GM19397 (cell line): Measurements from ENCODE around the gene SZRD1.

Experiments
- ATAC-seq: cut with Tn5 transposase; IDR thresholded peaks from one replicate; pipeline ENCODE4 v1.9.1; 2021; ENCODE audit warnings: mild to moderate bottlenecking, moderate library complexity; ENCODE audit not compliant: unreplicated experiment

SZRD1 gene

DNA sequence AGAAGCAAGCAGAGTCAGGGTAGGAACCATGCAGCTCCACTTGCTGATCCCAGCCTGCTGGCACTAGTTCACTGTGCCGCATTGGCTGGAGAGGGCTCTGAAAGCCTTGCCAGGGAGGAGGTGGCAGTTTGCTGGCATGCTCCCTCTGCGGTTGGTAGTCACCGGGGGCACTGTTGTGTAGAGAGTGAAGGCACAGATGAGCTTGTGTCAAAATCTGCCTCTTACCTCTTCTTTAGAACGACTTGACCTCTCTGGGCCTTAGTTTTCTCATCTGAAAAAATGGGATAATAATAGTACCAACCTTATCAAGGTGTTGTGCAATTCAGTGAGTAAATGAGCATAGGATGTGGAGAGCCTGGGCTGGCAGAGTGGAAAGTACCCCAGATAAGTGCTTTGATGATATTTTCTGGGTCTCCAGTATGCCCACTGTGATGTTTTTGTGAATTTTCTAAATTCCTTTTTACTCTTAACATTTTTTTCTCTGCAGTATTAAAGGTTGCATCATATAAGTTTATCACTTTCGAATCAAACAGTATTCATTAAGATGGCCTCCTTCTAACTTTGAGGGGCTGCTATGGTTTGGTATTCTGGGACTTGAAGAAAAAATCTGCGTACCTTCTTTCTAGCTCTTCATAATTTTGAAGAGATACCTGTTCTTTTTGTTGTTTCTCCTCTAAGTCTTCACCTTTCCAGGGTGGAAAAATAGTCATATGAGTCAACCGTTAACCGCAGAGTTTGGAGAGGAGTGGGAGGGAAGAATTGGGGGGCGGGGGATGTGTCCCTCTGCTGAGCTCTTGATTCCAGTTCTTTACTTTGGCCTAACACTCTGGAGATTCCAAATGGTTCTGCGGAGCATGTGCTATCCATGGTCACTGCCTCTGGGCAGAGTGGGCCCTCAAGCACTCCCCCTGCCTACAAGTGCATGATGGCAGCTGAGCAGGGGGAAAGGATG is 26.8 kb downstream of the SZRD1 start:
- no peak for ATAC-seq

DNA sequence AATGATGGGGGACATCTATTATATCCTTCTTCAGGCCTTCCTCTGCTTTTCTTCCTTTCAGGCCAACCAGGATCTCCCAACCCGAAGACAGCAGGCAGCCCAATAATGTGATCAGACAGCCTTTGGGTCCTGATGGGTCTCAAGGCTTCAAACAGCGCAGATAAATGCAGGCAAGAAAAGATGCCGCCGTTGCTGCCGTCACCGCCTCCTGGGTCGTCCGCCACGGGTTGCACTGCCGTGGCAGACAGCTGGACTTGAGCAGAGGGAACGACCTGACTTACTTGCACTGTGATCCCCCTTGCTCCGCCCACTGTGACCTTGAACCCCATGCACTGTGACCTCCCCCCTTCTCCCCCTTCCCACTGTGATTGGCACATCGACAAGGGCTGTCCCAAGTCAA is 27.9 kb downstream of the SZRD1 start:
- no peak for ATAC-seq

DNA sequence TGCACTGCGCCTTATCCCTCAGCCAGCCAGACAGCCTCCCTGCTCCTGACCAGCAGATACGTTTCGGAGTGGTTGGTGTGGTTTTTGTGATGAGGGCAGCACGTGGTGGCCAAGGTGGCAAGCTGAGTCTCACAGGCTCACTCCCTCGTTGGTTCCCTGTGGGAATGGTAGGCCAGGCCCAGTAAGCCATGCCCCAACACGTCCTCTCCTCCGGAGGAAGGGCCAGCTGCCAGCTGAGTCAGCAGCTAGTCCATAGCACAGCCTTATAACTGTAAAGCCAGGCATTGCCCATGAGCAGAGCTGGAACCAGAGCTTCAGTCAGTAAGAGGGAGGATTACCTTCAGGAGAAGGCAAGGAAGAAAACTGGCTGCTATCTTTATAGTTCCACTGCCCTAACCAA is 29.5 kb downstream of the SZRD1 start:
- ATAC-seq: no peak

DNA sequence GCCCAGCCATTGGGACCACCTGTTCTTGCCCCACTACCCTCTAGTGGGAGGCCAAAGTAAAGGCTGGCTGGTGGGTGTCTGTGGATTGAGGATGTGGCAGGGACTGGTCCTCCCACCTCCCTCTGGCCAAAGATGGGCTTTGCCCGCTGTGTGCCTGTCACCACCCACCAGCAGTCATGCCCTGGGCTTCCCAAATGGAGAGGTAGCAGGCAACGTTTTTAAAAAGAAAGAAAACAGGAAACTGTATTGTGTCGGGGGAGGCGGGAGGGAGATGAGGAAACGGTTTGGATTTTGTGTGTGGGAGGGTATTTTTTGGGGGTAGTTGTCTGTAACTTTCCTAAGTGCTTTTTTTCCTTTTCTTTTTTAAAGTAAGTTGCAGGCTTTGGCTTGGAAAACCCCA is 30.1 kb downstream of the SZRD1 start:
- no peak for ATAC-seq

DNA sequence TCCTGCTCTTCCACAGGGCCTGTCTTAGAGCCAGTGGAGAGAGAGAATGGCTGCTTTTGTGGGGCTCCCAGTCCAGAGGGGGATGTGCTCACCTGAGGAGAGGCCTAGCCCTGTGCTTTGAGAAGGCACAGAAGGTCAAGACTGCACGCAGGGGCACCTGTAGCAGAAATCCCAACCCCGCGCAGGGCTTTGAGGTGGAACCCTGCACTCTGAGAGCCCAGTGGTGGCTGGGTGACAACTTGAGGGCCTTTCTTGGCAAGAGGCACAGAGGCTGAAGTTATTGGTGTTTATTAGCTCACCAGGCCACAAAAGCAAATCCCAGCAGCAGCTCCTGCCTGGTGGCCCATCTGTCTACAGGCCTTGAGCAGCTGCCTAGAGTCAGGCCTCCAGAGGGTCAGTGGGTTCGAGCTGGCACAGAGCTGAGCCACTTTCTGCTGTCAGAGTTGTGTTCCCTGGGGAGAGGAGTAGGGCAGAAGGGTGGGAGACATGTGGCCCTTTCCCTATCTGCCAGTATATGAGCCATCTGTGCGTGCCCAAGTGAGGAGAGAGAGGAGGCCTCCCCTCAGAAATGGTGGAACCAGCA is 31.4 kb downstream of the SZRD1 start:
- no peak for ATAC-seq

DNA sequence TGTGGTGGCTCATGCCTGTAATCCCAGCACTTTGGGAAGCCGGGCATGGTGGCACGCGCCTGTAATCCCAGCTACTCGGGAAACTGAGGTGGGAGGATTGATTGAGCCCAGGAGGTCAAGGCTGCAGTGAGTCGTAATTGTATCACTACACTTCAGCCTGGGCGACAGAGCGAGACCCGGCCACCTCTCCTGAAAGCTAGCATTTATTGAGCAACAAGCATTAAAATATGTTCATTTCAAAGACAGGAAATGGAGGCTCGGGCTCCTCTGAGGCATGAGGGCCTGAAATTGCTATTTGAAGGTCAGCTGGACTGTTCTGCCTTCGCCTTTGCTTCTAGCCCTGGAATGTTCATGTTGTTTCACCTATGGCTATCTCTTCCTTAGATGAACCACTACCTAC is 35.7 kb downstream of the SZRD1 start:
- ATAC-seq: no peak

DNA sequence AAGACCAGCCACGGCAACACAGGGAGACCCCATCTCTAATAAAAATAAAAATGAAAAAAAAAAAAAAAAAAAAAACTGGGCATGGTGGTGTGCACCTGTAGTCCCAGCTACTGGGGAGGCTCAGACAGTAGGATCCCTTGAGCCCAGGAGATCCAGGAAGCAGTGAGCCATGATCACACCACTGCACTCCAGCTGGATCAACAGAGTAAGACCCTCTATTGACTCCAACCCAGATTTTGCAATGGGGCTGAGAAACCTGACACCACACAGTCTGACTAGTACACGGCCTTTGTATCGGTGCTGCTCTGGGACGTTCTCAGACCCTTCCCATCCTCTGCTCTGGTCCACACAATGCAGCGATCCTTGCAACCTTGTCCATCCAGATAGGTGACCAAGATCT is 38.4 kb downstream of the SZRD1 start:
- ATAC-seq: no peak

DNA sequence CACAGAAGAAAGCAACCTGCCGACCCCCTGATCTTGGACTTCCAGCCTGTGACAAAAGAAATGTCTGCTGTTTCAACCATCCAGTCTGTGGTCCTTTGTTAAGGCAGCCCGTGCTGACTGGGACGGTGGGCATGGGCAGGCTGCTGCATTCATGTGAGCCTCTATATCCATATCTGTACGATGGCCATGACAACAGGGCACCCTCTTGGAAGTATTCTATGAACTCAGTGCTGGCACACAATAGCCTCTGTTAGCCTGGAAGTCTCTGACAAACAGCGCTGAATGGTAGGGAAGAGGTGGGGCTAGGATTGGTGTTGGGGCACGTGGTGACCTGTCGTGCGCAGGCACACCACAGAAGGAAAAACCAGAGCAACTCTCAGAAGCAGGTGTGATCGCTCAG is 39.8 kb downstream of the SZRD1 start:
- ATAC-seq: no peak

DNA sequence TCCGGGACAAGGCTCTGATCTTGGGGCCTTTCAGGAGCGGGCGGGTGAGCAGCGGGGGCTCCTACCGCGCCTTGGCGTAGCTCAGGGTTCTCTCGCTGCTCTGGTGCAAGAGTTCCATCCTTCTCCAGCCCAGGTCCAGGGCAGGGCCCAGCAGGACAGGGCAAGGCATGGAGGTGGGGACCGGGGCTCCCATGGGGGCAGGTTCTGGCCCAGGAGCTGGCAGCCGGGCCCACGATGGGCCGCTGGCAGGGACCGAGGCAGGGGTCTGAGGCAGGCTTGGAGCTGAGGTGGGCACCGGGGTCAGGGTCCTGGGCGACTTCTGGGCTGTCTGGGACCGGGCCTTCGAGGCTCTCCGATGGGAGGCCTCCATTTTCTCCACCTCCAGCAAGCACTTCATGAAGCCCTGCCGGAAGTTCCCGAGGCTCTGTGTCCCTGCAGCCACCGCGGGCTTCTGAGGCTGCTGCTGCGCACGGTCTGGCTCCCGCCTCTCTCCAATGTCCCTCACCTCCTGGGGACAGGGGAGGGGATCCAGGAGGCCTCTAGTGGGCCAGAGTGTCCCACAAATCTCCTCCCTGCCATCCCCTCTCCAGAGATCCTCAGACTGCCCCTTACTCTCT is 42.6 kb downstream of the SZRD1 start:
- no peak for ATAC-seq

DNA sequence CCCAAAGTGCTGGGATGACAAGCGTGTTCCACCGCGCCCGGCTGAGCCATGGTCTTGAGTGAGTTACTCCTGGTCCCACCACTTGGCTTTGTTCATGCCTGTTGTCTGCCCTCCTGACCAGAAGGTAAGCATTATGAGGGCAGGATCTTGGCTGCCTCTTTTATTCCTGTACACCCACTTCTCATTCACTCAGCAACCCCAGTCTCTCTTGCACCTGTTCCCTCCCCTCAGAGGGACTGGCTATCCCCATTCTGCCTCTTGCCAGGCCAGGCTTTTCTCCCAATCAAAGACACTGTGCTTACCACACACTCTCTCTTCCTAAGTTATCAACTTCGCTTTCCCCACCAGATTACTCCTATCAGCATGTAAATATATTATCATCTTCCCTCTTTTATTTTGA is 43.8 kb downstream of the SZRD1 start:
- ATAC-seq: no peak

DNA sequence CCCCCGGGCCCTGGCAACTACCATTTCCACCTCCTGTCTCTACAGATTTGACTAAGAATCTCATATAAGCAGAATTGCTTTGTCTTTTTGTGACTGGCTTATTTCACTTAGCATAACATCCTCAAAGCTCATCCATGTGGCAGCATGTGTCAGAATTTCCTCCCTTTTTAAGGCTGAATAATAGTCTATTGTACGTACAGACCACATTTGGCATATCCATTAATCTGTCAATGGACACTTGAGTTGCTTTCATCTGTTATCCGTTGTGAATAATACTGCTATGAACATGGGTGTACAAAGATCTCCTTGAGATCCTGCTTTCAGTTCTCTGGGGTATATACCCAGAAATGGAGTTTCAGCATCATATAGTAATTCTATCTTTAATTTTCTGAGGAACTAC is 46.1 kb downstream of the SZRD1 start:
- ATAC-seq: no peak

DNA sequence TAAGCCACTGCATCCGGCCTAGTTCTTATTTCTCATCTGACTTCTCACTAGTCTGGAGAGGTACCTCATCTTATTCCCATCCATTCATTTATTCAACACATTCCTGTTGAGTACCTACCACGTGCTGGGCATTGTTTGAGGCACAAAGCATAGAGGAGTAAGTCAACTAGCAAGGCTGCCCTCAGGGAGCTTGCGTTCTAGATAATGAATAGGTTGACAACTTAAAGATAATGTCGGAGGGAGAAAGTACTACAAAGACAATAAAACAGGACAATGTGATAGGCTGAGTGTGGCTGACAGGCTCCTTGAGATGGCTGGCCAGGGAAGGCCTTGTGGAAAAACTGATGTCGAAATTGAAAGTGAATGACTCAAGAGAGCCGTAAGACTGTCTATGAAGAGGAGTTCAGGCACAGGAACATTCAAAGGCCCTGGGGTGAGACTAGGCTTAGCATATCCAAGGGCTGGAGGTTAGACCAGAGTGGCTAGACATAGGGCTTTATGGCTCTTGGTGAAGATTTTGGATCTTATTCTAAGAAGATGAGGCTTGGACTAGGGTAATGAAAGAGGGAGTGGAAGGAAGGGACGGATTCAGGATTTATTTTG is 51.9 kb downstream of the SZRD1 start:
- no peak for ATAC-seq

DNA sequence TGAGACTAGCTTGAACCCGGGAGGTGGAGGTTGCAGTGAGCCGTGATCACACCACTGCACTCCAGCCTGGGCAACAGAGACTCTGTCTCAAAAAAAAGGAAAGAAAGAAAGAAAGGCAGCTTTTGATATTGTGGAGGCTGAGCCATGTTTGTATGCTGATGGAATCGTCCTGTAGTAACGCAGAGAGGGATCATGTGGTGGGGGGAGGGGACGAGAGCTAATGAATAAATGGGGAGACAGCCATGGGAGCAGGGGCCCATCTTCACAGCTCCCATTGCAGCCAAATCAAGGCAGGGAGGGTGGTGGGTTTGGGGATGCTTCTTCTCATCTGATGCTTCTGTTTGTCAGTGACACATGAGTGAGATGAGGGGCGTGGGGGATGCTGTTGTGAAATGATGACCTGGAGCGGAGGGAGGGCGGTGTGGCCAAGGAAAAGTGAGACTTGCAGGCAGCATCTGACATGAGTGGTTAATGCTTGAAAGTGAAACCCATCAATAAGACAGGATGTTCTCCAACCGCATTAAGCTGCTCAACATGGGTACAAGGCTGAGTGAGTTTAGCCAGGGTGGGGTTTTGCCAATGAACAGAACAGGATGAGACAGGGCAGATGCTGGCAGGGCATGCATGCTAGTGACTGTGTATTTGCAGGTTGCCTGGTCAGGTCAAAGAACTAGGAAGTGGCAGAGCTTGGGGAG is 53.5 kb downstream of the SZRD1 start:
- ATAC-seq: no peak

DNA sequence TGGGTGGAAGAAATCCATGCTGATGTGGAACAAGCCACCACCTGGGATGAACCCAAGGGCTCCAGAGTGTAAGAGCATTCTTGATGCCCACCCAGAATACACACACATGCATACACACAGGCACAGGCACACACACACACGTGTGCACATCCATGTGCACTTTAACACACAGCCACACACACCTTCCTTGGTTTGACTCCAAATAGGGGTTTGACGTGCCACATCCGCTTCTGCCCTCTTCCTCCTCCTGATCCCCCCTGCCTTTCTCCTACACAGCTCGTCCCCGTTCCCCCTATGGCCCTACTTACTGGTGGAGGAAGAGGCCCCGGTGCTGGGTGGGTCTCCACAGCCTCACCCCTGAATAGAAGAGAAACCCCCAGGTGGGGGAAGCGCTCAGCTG is 54.2 kb downstream of the SZRD1 start:
- ATAC-seq: no peak

DNA sequence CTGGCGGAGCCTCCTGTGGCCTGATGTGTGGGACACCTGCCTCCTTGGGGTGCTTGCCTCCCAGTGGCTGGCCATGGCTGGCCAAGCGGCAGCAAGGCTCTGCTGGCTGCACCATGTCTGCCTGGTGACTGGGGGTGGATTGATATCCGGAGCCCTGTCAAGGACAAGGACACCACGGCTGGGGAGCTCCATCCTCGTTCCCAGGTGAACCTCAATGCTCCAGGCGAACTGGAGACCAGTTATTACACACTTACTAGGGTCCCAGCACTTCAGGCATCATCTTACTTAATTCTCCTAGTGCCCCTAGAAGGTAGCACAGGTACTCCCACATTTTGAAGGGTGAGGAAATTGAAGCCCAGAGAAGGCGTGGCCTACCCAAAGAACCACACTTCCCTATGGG is 55.0 kb downstream of the SZRD1 start:
- no peak for ATAC-seq

DNA sequence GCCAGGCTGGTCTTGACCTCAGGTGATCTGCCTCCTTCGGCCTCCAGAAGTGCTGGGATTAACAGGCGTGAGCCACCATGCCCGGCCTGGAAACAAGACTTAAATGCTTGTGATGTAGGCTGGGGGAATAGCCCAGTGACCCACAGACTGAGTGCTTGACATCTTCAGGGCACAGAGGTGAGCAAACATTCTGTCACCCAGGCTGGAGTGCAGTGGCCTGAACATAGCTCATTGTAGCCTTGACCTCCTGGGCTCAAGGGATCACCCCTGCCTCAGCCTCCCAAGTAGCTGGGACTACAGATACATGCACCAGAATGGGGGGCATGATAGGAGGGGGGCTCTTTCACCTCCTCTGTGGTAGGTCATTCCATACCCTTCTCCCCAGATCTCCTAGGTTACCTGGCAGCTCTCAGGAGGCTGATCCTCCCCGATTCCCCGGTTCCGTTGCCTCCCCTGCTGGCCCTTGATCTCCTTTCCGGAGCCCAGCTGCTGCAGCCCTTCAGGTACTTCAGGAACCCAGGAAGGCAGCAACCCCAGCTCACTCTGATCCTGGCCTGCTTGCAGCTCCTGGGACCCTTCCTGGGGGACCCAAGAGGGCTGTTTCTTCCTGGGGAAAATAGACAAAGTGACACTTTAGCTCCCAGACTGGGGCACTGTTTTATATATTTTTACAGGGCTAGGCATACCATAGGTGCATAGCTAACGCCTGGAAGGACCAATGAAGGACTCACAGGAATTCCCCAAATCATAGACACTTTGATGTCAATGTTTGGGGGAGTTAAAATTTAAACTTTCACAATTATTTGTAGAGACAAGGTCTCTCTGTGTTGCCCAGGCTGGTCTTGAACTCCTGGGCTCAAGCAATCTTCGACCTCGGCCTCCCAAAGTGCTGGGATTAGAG is 58.3 kb downstream of the SZRD1 start:
- ATAC-seq: no peak

DNA sequence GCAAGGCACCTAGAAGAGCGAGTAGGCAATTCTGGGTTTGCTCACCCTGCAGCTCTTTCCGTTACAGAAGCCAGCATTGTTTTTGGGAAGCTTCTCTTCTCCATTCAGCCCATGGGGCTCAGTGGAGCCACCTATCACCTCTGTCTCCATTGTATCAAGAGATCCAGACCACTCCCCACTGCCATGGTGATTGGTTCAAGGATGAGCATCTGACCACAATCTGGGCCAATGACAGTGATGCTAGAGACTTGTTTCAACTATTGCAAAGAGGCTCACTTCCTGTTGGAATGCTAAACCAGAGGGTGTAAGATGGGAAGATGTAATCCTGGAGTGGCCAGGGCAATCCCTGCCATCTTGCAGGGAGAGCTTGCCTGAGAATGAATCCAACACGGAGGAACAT is 63.6 kb downstream of the SZRD1 start:
- ATAC-seq: no peak

DNA sequence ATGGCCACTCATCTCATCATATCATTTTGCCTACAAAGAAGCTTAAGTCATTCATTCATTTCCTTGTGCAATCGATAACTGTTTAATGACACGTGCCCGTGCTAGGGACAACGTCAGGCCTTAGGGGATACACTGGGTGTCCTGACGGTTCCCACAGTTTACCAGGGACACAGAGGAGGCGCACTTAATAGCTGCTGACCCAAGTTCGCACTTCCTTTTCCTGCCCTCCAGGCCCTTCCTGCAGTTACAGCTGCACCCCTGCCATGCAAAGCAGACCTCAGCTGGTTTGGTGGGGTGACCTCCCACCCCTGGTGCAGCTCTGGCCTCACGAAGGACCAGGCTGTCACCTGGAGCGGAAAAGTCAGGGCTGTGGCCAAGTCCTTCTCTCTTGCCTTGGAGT is 66.0 kb downstream of the SZRD1 start:
- ATAC-seq: no peak

DNA sequence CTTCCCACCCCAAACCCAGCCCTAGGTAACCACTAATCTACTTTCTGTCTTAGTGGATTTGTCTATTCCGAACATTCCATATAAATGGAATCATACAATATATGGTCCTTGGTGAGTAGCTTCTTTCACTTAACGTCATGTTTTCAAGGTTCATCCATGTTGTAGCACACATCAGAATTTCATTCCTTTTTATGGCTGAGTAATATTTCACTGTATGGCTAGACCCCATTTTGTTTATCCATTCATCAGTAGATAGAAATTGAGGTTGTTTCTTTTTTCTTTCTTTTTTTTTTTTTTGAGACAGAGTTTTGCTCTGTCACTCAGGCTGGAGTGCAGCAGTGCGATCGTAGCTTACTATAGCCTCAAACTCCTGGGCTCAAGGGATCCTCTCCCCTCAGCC is 67.0 kb downstream of the SZRD1 start:
- ATAC-seq: no peak

DNA sequence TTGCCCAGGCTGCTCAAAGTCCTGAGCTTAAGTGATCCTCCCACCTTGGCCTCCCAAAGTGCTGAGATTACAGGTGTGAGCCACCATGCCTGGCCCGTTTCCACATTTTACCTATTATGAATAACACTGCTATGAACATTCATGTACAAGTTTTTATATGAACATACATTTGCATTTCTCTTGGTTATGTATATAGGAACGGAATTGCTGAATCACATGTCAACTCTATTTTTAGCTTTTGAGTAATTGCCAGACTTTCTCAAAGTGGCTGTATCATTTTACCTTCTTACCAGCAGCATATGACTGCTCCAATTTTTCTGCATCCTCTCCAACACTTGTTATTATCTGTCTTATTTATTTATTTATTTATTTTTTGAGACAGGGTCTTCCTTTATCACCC is 67.5 kb downstream of the SZRD1 start:
- no peak for ATAC-seq
